Endothelial cell of umbilical vein (primary cell): Measurements from ENCODE around the gene KRT77. TPM values are rescaled to one million over a fixed set of nuclear protein-coding genes. Genes with fewer than 3 reads are reported as not detected.

Source experiments
- BruUV-seq: library from RNA; stranded (reverse); fragments of 400-500 nt; replicated peaks from 2 replicates; lab custom pipeline; 2021; lab: Mats Ljungman, UMichigan
- CTCF ChIA-PET: fragments of 300-600, 350-600 bp; sonication (Branson Sonifier 250); formaldehyde crosslinking; loops from one replicate; lab custom pipeline; 2021; ENCODE audit warnings: antibody characterized with exemption, inconsistent platforms; lab: Charles Lee
- POLR2A ChIA-PET: fragments of 300-600, 350-600 bp; sonication (Branson Sonifier 250); formaldehyde crosslinking; loops from one replicate; lab custom pipeline; 2021; ENCODE audit warnings: antibody characterized with exemption, inconsistent platforms; lab: Charles Lee
- DNase-seq: peaks from one replicate; pipeline ENCODE4 v3.0.0-alpha.2; 2011; ENCODE audit warnings: low read depth, low spot score
- FAIRE-seq: peaks from 2 replicates; lab custom pipeline; 2011; peaks lifted over from hg19 to GRCh38; lab: Jason Lieb, UNC
- H2AFZ ChIP-seq: 2 replicates; pipeline ENCODE4 v1.6.0; 2012; ENCODE audit warnings: low read depth, low read length, control low read depth, inconsistent platforms
- H3K27ac ChIP-seq: 2 replicates; pipeline ENCODE4 v1.5.1; 2011; ENCODE audit warnings: low read depth, mild to moderate bottlenecking, control low read depth, low read length, moderate library complexity; ENCODE audit not compliant: insufficient read depth
- H3K27me3 ChIP-seq, 2 experiments: 2 replicates each; pipeline versions ENCODE4 v1.6.0 to v1.6.1; 2011; ENCODE audit warnings: low read length in 2 of 2, mixed read lengths in 1 of 2; ENCODE audit not compliant: control insufficient read depth in 2 of 2, insufficient read depth in 2 of 2
- H3K36me3 ChIP-seq, 2 experiments: 2 replicates in 1 of 2; 3 replicates in 1 of 2; pipeline ENCODE4 v1.5.1; 2011; ENCODE audit warnings: low read length in 2 of 2, mild to moderate bottlenecking in 1 of 2, moderate library complexity in 1 of 2; ENCODE audit not compliant: control insufficient read depth in 2 of 2, insufficient read depth in 2 of 2; ENCODE audit errors: extremely low read depth in 1 of 2
- H3K4me1 ChIP-seq: 3 replicates; pipeline ENCODE4 v1.5.1; 2011; ENCODE audit warnings: mild to moderate bottlenecking, low read length; ENCODE audit not compliant: control insufficient read depth, insufficient read depth; ENCODE audit errors: extremely low read depth
- H3K4me2 ChIP-seq: 2 replicates; pipeline ENCODE4 v1.6.1; 2011; ENCODE audit warnings: low read length, control low read depth, mixed read lengths; ENCODE audit not compliant: insufficient read depth
- H3K4me3 ChIP-seq, 3 experiments: fragments of 200-600 bp in 1 of 3; sonication (generic), shearing (Covaris generic) in 1 of 3; replicated peaks in 1 of 3; 2 replicates each; pipeline ENCODE4 v1.5.1; 2011 to 2016; ENCODE audit warnings: control low read depth in 3 of 3, low read length in 3 of 3, mild to moderate bottlenecking in 2 of 3, inconsistent platforms in 1 of 3, low read depth in 1 of 3, moderate library complexity in 1 of 3; ENCODE audit not compliant: insufficient read depth in 1 of 3
- H3K79me2 ChIP-seq: 2 replicates; pipeline ENCODE4 v1.6.0; 2012; ENCODE audit warnings: low read length, inconsistent platforms; ENCODE audit not compliant: control insufficient read depth, insufficient read depth
- H3K9ac ChIP-seq: replicated peaks from 2 replicates; pipeline ENCODE3; 2011; ENCODE audit warnings: low read length, control low read depth; ENCODE audit not compliant: insufficient read depth; ENCODE audit errors: extremely low read depth
- H3K9me1 ChIP-seq: replicated peaks from 3 replicates; pipeline ENCODE4 v1.6.0; 2011; ENCODE audit warnings: mild to moderate bottlenecking, low read length; ENCODE audit not compliant: control insufficient read depth, insufficient read depth; ENCODE audit errors: extremely low read depth
- H3K9me3 ChIP-seq: replicated peaks from 2 replicates; pipeline ENCODE4 v1.5.1; 2012; ENCODE audit warnings: low read length, inconsistent platforms; ENCODE audit not compliant: control insufficient read depth, insufficient read depth
- H4K20me1 ChIP-seq: replicated peaks from 2 replicates; pipeline ENCODE3; 2011; ENCODE audit warnings: mild to moderate bottlenecking, low read length; ENCODE audit not compliant: control insufficient read depth, insufficient read depth; ENCODE audit errors: extremely low read depth
- CTCF ChIP-seq, 2 donors: IDR thresholded peaks; 1 replicate in 1 of 2; 2 replicates in 1 of 2; pipeline ENCODE4 v1.5.1; 2011; ENCODE audit warnings: low read length in 2 of 2, mild to moderate bottlenecking in 2 of 2, moderate library complexity in 2 of 2, control low read depth in 1 of 2, inconsistent platforms in 1 of 2, low read depth in 1 of 2; ENCODE audit not compliant: insufficient read depth in 1 of 2; ENCODE audit errors: extremely low read depth in 1 of 2
- EZH2 ChIP-seq: IDR thresholded peaks from 2 replicates; pipeline ENCODE4 v1.6.1; 2012; ENCODE audit warnings: borderline replicate concordance, low read depth, mild to moderate bottlenecking, moderate library complexity, low read length, inconsistent platforms; ENCODE audit not compliant: severe bottlenecking
- FOS ChIP-seq: IDR thresholded peaks from 2 replicates; pipeline ENCODE4 v1.6.1; 2011; ENCODE audit warnings: mild to moderate bottlenecking, low read length, moderate library complexity, borderline replicate concordance; ENCODE audit not compliant: insufficient read depth
- GATA2 ChIP-seq: IDR thresholded peaks from 2 replicates; pipeline ENCODE4 v1.7.0; 2011; ENCODE audit warnings: low read depth, mild to moderate bottlenecking, moderate library complexity, mixed read lengths, low read length; ENCODE audit not compliant: insufficient read length, insufficient read depth
- JUN ChIP-seq: IDR thresholded peaks from 2 replicates; pipeline ENCODE4 v1.6.1; 2011; ENCODE audit warnings: borderline replicate concordance, low read depth; ENCODE audit not compliant: insufficient read length, insufficient read depth
- MAX ChIP-seq: IDR thresholded peaks from 2 replicates; pipeline ENCODE4 v1.6.1; 2011; ENCODE audit not compliant: insufficient read depth, insufficient read length
- MYC ChIP-seq: IDR thresholded peaks from one replicate; pipeline ENCODE4 v1.6.1; 2011; ENCODE audit warnings: mild to moderate bottlenecking, low read depth, low read length
- POLR2A ChIP-seq: IDR thresholded peaks from 2 replicates; pipeline ENCODE4 v1.6.1; 2012; ENCODE audit warnings: low read depth, mild to moderate bottlenecking, control low read depth, low read length
- POLR2AphosphoS5 ChIP-seq: IDR thresholded peaks from 2 replicates; pipeline ENCODE4 v1.6.1; 2012; ENCODE audit warnings: low read depth, mild to moderate bottlenecking, control low read depth, low read length, moderate library complexity; ENCODE audit not compliant: insufficient read depth
- dilution Hi-C: fragments of 300-500 bp; cut with MboI; formaldehyde crosslinking; loops from one replicate; pipeline ENCODE4 v1.15.0; 2019; ENCODE audit warnings: low sequenced_read_pairs; ENCODE audit not compliant: extremely low pct_ligation_motif_present
- intact Hi-C: fragments of 100-400 bp; cut with micrococcal nuclease; formaldehyde crosslinking; loops from one replicate; pipeline ENCODE4 v1.10.0; 2022
- polyA plus RNA-seq, 4 experiments: library from polyadenylated mRNA; depleted of rRNA in 3 of 4; stranded (reverse) in 3 of 4; unstranded in 1 of 4; fragments of >200 nt; gene quantifications; 2 replicates each; pipeline versions ENCODE4 v1.2.1 to v1.2.3, GENCODE V29; 2011 to 2012; ENCODE audit warnings: missing spikeins in 1 of 4
- total RNA-seq: library from RNA; stranded (reverse); gene quantifications from 2 replicates; pipeline ENCODE4 v1.2.3, GENCODE V29; 2021

The KRT77 gene
- total and polyA plus RNA-seq, 2 donors (not counting 3 experiments of a cell fraction or from before 2014, with no cell fraction given), result not detected

GRCh38 chr12:52679875-52680274, 23.4 kb downstream of the KRT77 start:
- dilution Hi-C loops, result no loop called here
- Histone ChIP-seq H3K9me1 (no peaks in the 10 kb centered on the region), H3K4me2 (no peak overlapping the region), H3K4me3 (no peak overlapping the region), H2AFZ (no peak overlapping the region), H3K4me1 (no peaks in the 10 kb centered on the region), H3K9ac (no peak overlapping the region), H3K79me2 (no peaks in the 10 kb centered on the region), H3K27me3 (no peaks in the 10 kb centered on the region), H4K20me1 (no peaks in the 10 kb centered on the region), H3K9me3 (no peaks in the 10 kb centered on the region), H3K27ac (no peak overlapping the region), H3K36me3 (no peaks in the 10 kb centered on the region)
- DNase-seq, result no peak
- intact Hi-C loops, result no loop called here
- ChIA-PET POLR2A (no interaction called here), CTCF (no interaction called here)
- BruUV-seq, result no TSS peak
- FAIRE-seq, result no peak
- TF ChIP-seq GATA2 (no peak), POLR2AphosphoS5 (no peak)

GRCh38 chr12:52677671-52678070, 25.7 kb downstream of the KRT77 start:
- H3K27ac ChIP-seq, result no peak overlapping the region
- H3K9ac ChIP-seq, result no peak overlapping the region
- dilution Hi-C loops, result no loop called here
- DNase-seq, result no peak
- H3K9me1 ChIP-seq, result no peaks in the 10 kb centered on the region
- no peaks in the 10 kb centered on the region for H3K9me3 ChIP-seq
- no peak overlapping the region for H2AFZ ChIP-seq
- TF ChIP-seq EZH2, result no peak
- TF ChIP-seq POLR2AphosphoS5, result no peak
- TF ChIP-seq POLR2A, result no peak
- TF ChIP-seq MYC, result no peak
- TF ChIP-seq FOS, result no peak
- TF ChIP-seq CTCF (IDR thresholded peaks at IDR 0.05; ENCODE audit: extremely low read depth in 1 of 2, insufficient read depth in 1 of 2, low read depth in 1 of 2, low read length in 2 of 2), result no peak
- no peak for TF ChIP-seq MAX
- no peak for TF ChIP-seq JUN
- no peak for TF ChIP-seq GATA2
- H4K20me1 ChIP-seq, result no peaks in the 10 kb centered on the region
- FAIRE-seq, result no peak
- no TSS peak for BruUV-seq
- no peaks in the 10 kb centered on the region for H3K79me2 ChIP-seq
- H3K4me1 ChIP-seq, result no peaks in the 10 kb centered on the region
- intact Hi-C loops, result no loop called here
- H3K36me3 ChIP-seq, result no peaks in the 10 kb centered on the region
- POLR2A ChIA-PET, result no interaction called here
- no peak overlapping the region for H3K4me2 ChIP-seq
- CTCF ChIA-PET, result no interaction called here
- no peak overlapping the region for H3K4me3 ChIP-seq
- no peaks in the 10 kb centered on the region for H3K27me3 ChIP-seq
